ENCODE data around the gene PCDHGB3. TPM values are rescaled to one million over a fixed set of nuclear protein-coding genes. Genes with fewer than 3 reads are reported as not detected.

PCDHGB3 gene
- total RNA-seq, 1 experiment from 2014 or later: 1.2 TPM

DNA sequence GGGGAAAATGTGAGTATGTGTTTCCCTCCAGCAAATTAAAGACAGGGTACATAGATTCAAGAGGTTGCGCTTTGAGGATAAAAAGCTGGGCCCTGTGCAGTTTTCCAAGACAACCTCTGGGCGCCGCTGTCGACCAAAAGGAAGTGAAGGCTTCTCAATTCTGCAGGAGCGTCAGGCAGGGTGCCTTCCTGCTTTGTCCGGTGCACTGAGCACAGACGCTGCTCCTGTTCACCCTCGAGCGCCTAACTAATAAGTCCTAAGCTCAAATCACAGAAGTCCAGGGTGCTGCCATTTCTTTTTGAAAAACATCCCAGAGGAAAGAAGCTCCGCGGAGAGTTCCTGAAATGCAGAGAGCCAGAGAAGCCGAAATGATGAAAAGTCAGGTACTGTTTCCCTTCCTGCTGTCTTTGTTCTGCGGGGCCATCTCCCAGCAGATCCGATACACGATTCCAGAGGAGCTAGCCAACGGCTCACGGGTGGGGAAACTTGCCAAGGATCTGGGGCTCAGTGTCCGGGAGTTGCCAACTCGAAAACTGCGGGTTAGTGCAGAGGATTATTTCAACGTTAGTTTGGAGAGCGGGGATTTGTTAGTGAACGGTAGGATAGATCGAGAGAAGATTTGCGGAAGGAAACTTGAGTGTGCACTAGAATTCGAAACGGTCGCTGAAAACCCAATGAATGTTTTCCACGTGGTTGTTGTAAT lies 20.0 kb upstream of the PCDHGB3 start, which contains the start of gene PCDHGB1:
Gene PCDHGB1 (plus strand): TSS at position 183 of the 703 bp plus-strand sequence. CDS start 162 bp downstream, at position 345.
- H3K27ac Mint-ChIP-seq (ENCODE audit: unreplicated experiment): no peak within 1 kb of the TSS
- H3K9me3 Mint-ChIP-seq (ENCODE audit: low read depth, unreplicated experiment): peaks cover 16% of the 10 kb centered on the region
- H3K4me1 Mint-ChIP-seq (ENCODE audit: low read depth, unreplicated experiment): no peaks in the 10 kb centered on the region
- H3K36me3 Mint-ChIP-seq (ENCODE audit: insufficient read depth, unreplicated experiment): peaks cover 5% of the 10 kb centered on the region
- DNase-seq: no peak
- H3K4me3 Mint-ChIP-seq (ENCODE audit: low read depth, unreplicated experiment): no peak within 1 kb of the TSS
- CTCF ChIA-PET: interaction anchor here (0.8 kb wide), 1 partner anchor 158 kb away, joined by 3 read pairs; the partner anchor contains the start of gene PCDHB10
- intact Hi-C loops (cut with micrococcal nuclease; ENCODE audit: unreplicated experiment): no loop called here
- TF ChIP-seq, protein P1, sequence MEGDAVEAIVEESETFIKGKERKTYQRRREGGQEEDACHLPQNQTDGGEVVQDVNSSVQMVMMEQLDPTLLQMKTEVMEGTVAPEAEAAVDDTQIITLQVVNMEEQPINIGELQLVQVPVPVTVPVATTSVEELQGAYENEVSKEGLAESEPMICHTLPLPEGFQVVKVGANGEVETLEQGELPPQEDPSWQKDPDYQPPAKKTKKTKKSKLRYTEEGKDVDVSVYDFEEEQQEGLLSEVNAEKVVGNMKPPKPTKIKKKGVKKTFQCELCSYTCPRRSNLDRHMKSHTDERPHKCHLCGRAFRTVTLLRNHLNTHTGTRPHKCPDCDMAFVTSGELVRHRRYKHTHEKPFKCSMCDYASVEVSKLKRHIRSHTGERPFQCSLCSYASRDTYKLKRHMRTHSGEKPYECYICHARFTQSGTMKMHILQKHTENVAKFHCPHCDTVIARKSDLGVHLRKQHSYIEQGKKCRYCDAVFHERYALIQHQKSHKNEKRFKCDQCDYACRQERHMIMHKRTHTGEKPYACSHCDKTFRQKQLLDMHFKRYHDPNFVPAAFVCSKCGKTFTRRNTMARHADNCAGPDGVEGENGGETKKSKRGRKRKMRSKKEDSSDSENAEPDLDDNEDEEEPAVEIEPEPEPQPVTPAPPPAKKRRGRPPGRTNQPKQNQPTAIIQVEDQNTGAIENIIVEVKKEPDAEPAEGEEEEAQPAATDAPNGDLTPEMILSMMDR (IDR thresholded peaks at IDR 0.05; ENCODE audit: unreplicated experiment): no peak
- H3K27me3 Mint-ChIP-seq (ENCODE audit: unreplicated experiment): no peaks in the 10 kb centered on the region
- BruUV-seq (replicated peaks): no TSS peak

DNA sequence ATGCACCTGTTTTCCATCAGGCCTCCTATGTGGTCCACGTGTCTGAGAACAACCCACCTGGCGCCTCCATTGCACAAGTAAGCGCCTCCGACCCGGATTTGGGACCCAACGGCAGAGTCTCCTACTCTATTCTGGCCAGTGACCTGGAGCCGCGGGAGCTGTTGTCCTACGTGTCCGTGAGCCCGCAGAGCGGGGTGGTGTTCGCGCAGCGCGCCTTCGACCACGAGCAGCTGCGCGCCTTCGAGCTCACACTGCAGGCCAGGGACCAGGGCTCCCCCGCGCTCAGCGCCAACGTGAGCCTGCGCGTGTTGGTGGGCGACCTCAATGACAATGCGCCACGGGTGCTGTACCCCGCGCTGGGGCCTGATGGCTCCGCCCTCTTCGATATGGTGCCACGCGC lies 18.5 kb upstream of the PCDHGB3 start:
- Mint-ChIP-seq H3K4me1 (ENCODE audit: low read depth, unreplicated experiment) (no peaks in the 10 kb centered on the region), H3K9me3 (ENCODE audit: low read depth, unreplicated experiment) (peaks cover 14% of the 10 kb centered on the region), H3K36me3 (ENCODE audit: insufficient read depth, unreplicated experiment) (peaks cover 5% of the 10 kb centered on the region), H3K27me3 (ENCODE audit: unreplicated experiment) (no peaks in the 10 kb centered on the region), H3K27ac (ENCODE audit: unreplicated experiment) (no peak overlapping the region), H3K4me3 (ENCODE audit: low read depth, unreplicated experiment) (no peak overlapping the region)
- intact Hi-C loops (cut with micrococcal nuclease; ENCODE audit: unreplicated experiment): no loop called here
- DNase-seq: no peak
- TF ChIP-seq, protein P1 (IDR thresholded peaks at IDR 0.05; ENCODE audit: unreplicated experiment): no peak
- CTCF ChIA-PET: no interaction called here
- no TSS peak for BruUV-seq (replicated peaks)

DNA sequence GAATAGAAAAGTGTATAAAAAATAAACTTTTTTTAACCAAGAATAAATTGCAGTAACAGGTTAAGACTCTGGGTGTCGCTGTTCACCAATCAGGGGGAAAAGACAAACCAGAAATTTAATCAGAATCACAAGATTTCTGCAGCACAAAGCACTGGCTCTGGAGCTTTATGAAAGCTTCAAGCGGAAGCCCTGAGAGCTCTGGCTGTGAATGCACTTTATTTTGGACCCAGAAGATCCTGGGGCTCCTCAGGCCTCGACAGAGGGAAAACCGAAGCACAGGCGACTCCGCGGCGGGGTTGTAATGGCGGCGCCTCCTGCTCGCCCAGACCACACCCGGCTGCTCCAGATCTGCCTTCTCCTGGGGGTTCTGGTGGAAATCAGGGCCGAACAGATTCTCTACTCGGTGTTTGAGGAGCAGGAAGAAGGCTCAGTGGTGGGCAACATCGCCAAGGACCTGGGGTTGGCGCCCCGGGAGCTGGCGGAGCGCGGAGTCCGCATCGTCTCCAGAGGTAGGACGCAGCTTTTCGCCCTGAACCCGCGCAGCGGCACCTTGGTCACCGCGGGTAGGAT lies 15.1 kb upstream of the PCDHGB3 start, which contains the start of gene PCDHGA4:
Gene PCDHGA4 (plus strand): TSS at position 122 of the 570 bp plus-strand sequence. CDS start 87 bp downstream, at position 209.
- intact Hi-C loops (cut with micrococcal nuclease; ENCODE audit: unreplicated experiment): no loop called here
- no peak within 1 kb of the TSS for H3K4me3 Mint-ChIP-seq (ENCODE audit: low read depth, unreplicated experiment)
- H3K9me3 Mint-ChIP-seq (ENCODE audit: low read depth, unreplicated experiment): peaks cover 19% of the 10 kb centered on the region
- TF ChIP-seq, protein P1 (IDR thresholded peaks at IDR 0.05; ENCODE audit: unreplicated experiment): no peak
- CTCF ChIA-PET: interaction anchor here (0.5 kb wide), 1 partner anchor 53 kb away, joined by 3 read pairs; no protein-coding TSS in a partner anchor
- H3K36me3 Mint-ChIP-seq (ENCODE audit: insufficient read depth, unreplicated experiment): peaks cover 5% of the 10 kb centered on the region
- H3K27ac Mint-ChIP-seq (ENCODE audit: unreplicated experiment): no peak within 1 kb of the TSS
- BruUV-seq (replicated peaks): no TSS peak
- DNase-seq: no peak
- H3K27me3 Mint-ChIP-seq (ENCODE audit: unreplicated experiment): no peaks in the 10 kb centered on the region
- H3K4me1 Mint-ChIP-seq (ENCODE audit: low read depth, unreplicated experiment): no peaks in the 10 kb centered on the region

DNA sequence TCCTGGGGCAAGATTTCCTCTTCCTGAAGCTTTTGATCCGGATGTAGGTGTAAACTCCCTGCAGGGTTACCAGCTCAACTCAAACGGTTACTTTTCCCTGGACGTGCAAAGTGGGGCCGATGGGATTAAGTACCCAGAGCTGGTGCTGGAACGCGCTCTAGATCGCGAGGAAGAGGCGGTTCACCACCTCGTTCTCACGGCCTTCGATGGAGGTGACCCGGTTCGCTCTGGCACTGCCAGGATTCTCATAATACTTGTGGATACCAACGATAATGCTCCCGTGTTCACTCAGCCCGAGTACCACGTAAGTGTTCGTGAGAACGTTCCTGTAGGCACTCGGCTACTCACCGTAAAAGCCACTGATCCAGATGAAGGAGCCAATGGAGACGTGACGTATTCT lies 14.4 kb upstream of the PCDHGB3 start:
- TF ChIP-seq, protein P1 (IDR thresholded peaks at IDR 0.05; ENCODE audit: unreplicated experiment): no peak
- Mint-ChIP-seq H3K36me3 (ENCODE audit: insufficient read depth, unreplicated experiment) (no peaks in the 10 kb centered on the region), H3K4me3 (ENCODE audit: low read depth, unreplicated experiment) (no peak overlapping the region), H3K27me3 (ENCODE audit: unreplicated experiment) (no peaks in the 10 kb centered on the region), H3K9me3 (ENCODE audit: low read depth, unreplicated experiment) (peaks cover 18% of the 10 kb centered on the region), H3K4me1 (ENCODE audit: low read depth, unreplicated experiment) (no peaks in the 10 kb centered on the region), H3K27ac (ENCODE audit: unreplicated experiment) (no peak overlapping the region)
- intact Hi-C loops (cut with micrococcal nuclease; ENCODE audit: unreplicated experiment): no loop called here
- CTCF ChIA-PET: interaction anchor here (0.5 kb wide), 1 partner anchor 54 kb away, joined by 3 read pairs; no protein-coding TSS in a partner anchor
- no peak for DNase-seq
- no TSS peak for BruUV-seq (replicated peaks)

Data from Calu3 (cell line).